Tibial artery (tissue), 4 donors: ENCODE results near the gene CPA1.
A peak's percentile ranks its signal among the peaks of the same experiment; 100 is the strongest.

Experiments used
- DNase-seq, 2 donors: peaks; one replicate each; pipeline ENCODE4 v3.0.0-alpha.2; 2019
- H3K27ac ChIP-seq, 2 donors: fragments of 200-600 bp; sonication (generic) in 1 of 2; 1 replicate in 1 of 2; 2 replicates in 1 of 2; pipeline ENCODE4 v1.5.1; 2018 to 2019; ENCODE audit warnings: mild to moderate bottlenecking in 1 of 2
- H3K27me3 ChIP-seq, 2 donors: fragments of 200-600 bp; sonication (generic) in 1 of 2; one replicate each; pipeline versions ENCODE4 v1.5.1 to v1.6.0; 2016 to 2019
- H3K36me3 ChIP-seq, 3 donors: fragments of 200-600 bp; sonication (generic) in 2 of 3; one replicate each; pipeline ENCODE4 v1.5.1; 2016 to 2019; ENCODE audit warnings: mild to moderate bottlenecking in 2 of 3
- H3K4me1 ChIP-seq, 4 donors: fragments of 200-600 bp; sonication (generic) in 2 of 4; 1 replicate in 3 of 4; 2 replicates in 1 of 4; pipeline ENCODE4 v1.5.1; 2016 to 2019
- H3K4me3 ChIP-seq, 2 donors: fragments of 200-600 bp; sonication (generic) in 1 of 2; 1 replicate in 1 of 2; 2 replicates in 1 of 2; pipeline ENCODE4 v1.5.1; 2018 to 2019; ENCODE audit warnings: mild to moderate bottlenecking in 2 of 2
- H3K9me3 ChIP-seq, 3 donors: fragments of 200-600 bp; sonication (generic) in 1 of 3; one replicate each; pipeline ENCODE4 v1.5.1; 2016 to 2019
- intact Hi-C: fragments of 100-400 bp; cut with DNase I; formaldehyde crosslinking; loops from one replicate; pipeline ENCODE4 v1.15.0; 2023; ENCODE audit warnings: low total_unique reads
- TF ChIP-seq, protein P1 (sequence below), 2 experiments: fragments of 200-600 bp in 1 of 2; fragments of 450-650 bp in 1 of 2; IDR thresholded peaks; one replicate each; pipeline ENCODE4 v1.5.1; 2017 to 2019; ENCODE audit warnings: antibody characterized with exemption in 2 of 2, mild to moderate bottlenecking in 1 of 2, moderate library complexity in 1 of 2

Gene CPA1

DNA sequence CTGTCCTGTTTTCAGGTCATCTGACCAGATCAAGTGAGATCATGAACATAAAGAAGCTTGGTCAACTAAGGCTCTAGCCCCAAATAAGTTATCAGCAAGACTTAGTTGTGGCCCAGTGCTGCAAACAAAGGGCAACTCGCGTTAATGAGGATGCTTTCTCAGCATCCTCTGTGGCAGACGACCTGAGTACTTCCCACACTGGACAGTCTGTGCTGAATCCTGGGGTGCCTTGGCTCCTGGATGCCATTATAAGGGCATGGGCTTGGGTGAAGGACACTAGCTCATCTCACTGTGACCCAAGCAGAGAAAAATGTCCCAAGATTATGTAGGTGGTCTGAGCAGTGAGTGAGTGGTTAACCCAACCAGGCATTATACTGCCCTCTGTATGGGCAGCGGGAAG is 21.8 kb upstream of the CPA1 start:
- no peak for DNase-seq
- Histone ChIP-seq H3K36me3 (no peaks in the 10 kb centered on the region), H3K27me3 (no peaks in the 10 kb centered on the region), H3K4me1 (peaks cover 0 to 33% (median 26%) of the 10 kb centered on the region in 4 donors), H3K27ac (no peak overlapping the region), H3K4me3 (no peak overlapping the region), H3K9me3 (peaks cover 0 to 7% (median 0%) of the 10 kb centered on the region in 3 donors)
- TF ChIP-seq, protein P1, sequence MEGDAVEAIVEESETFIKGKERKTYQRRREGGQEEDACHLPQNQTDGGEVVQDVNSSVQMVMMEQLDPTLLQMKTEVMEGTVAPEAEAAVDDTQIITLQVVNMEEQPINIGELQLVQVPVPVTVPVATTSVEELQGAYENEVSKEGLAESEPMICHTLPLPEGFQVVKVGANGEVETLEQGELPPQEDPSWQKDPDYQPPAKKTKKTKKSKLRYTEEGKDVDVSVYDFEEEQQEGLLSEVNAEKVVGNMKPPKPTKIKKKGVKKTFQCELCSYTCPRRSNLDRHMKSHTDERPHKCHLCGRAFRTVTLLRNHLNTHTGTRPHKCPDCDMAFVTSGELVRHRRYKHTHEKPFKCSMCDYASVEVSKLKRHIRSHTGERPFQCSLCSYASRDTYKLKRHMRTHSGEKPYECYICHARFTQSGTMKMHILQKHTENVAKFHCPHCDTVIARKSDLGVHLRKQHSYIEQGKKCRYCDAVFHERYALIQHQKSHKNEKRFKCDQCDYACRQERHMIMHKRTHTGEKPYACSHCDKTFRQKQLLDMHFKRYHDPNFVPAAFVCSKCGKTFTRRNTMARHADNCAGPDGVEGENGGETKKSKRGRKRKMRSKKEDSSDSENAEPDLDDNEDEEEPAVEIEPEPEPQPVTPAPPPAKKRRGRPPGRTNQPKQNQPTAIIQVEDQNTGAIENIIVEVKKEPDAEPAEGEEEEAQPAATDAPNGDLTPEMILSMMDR (IDR thresholded peaks at IDR 0.05): no peak
- intact Hi-C loops: no loop called here

DNA sequence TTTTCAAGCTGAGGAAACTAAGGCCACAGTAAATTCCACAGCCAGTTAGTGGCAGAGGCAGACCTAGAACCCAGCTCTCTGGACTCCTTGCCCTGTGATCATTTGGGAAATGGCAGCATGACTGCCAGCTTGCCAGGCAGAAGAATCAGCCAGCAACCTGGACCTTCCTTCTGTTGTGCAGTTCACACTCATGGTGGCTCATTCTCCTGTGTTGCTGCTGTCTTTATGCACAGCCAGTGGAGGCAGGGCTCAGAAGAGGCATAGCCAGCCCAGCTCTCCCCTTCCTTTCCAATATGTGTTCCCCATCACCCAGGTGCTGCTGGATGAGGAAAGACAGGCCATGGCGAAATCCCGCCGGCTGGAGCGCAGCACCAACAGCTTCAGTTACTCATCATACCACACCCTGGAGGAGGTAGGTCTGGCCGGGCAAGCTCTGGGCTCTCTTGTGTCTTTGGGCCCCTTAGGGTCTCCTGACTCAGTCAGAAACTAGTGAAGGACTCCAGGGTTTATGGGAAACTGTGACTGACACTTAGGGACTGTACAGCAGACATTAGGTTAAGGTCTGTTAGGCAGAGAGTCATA is 20.9 kb upstream of the CPA1 start:
- H3K4me1 ChIP-seq: peaks cover 0 to 42% (median 29%) of the 10 kb centered on the region in 4 donors

DNA sequence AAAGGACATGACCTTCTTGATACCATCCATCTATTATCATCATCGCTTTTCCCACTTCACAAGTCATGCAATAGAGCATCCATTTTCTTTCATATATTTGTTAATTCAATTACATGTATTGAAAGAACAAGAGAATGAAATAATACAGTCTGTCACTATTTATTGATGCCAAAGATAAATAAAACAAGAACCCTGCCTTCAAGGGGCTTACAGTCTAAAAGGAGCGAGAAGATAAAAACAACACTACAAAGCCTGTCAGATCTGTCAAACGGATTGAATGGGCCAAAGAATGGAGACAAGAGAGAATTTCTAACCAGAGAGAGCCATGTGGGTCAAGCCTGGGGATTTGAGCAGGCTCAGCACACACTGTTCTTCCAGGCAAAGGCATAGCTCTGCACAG is 19.8 kb upstream of the CPA1 start:
- peaks cover 0 to 48% (median 32%) of the 10 kb centered on the region in 4 donors for H3K4me1 ChIP-seq
- H3K4me3 ChIP-seq: no peak overlapping the region
- DNase-seq: no peak
- TF ChIP-seq, protein P1 (IDR thresholded peaks at IDR 0.05): no peak
- intact Hi-C loops: no loop called here
- peaks cover 0 to 7% (median 0%) of the 10 kb centered on the region in 3 donors for H3K9me3 ChIP-seq
- no peak overlapping the region for H3K27ac ChIP-seq
- no peaks in the 10 kb centered on the region for H3K27me3 ChIP-seq
- H3K36me3 ChIP-seq: no peaks in the 10 kb centered on the region

More for the DNA sequence above, 20.9 kb upstream of the CPA1 start:
- no peak overlapping the region for H3K4me3 ChIP-seq
- no peak for DNase-seq
- TF ChIP-seq, protein P1 (IDR thresholded peaks at IDR 0.05): no peak
- intact Hi-C loops: no loop called here
- H3K9me3 ChIP-seq: peaks cover 0 to 7% (median 0%) of the 10 kb centered on the region in 3 donors
- no peaks in the 10 kb centered on the region for H3K36me3 ChIP-seq
- no peak overlapping the region for H3K27ac ChIP-seq
- no peaks in the 10 kb centered on the region for H3K27me3 ChIP-seq

DNA sequence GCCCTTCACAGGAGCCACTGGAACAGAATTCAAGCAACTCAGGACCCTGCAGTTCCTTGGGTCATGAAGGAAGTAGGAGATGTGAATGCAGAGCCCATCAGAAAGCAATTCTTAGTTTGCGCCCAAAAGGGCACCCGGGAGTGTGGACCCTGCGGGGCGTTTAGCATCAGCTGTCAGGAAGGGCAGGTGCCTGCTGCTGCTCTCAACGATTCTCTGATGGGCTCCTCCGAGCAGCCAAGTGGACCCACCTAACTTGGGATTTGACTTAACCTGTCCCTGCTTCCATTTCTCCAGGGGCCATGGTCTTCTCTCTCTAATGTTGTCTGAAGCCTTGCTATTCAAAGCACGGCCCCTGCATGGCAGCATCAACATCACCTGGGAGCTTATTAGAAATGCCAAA is 18.6 kb upstream of the CPA1 start:
- H3K36me3 ChIP-seq: no peaks in the 10 kb centered on the region
- no peak overlapping the region for H3K27ac ChIP-seq
- DNase-seq: no peak
- TF ChIP-seq, protein P1 (IDR thresholded peaks at IDR 0.05): no peak
- intact Hi-C loops: no loop called here
- no peak overlapping the region for H3K4me3 ChIP-seq
- peaks cover 0 to 43% (median 23%) of the 10 kb centered on the region in 4 donors for H3K4me1 ChIP-seq
- no peaks in the 10 kb centered on the region for H3K27me3 ChIP-seq
- H3K9me3 ChIP-seq: peaks cover 0 to 7% (median 0%) of the 10 kb centered on the region in 3 donors

DNA sequence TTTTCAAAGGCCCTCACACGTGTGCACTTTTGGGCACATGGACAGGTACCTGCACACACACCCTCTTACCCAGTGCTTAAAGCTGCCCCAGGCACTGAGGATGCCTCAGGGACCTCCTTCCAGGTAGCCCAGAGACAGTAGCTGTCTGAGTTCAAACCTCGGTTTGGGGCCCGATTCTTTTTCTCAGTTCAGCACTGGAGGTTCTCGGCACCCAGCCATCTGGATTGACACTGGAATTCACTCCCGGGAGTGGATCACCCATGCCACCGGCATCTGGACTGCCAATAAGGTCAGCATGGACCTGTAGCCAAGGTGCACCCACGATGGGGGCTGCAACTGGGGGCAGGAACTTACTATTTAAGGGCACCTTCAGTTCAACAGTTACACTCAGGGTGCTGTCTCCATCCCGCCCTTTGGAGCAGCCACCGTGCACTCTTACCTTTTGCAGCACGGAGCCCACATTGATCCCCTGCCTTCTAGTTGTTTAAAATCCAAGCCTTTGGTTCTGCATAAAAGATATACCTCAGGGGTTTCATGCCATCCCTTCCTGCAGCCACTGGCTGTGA is 18.0 kb upstream of the CPA1 start:
- TF ChIP-seq, protein P1 (IDR thresholded peaks at IDR 0.05): no peak

More for the DNA sequence above, 18.0 kb upstream of the CPA1 start:
- Histone ChIP-seq H3K4me1 (peaks cover 0 to 37% (median 18%) of the 10 kb centered on the region in 4 donors), H3K27me3 (no peaks in the 10 kb centered on the region), H3K9me3 (peaks cover 0 to 7% (median 0%) of the 10 kb centered on the region in 3 donors), H3K4me3 (no peak overlapping the region), H3K27ac (no peak overlapping the region), H3K36me3 (no peaks in the 10 kb centered on the region)
- peak in 1 of 2 donors; percentile 57 for DNase-seq
- intact Hi-C loops: no loop called here
